GM12878 (cell line): ENCODE results near the gene ETHE1. TPM values are rescaled to one million over a fixed set of nuclear protein-coding genes. Genes with fewer than 3 reads are reported as not detected.

ENCODE experiments used
- ATAC-seq: fragments of 200-7000 bp; cut with Tn5 transposase; 3 replicates; pipeline ENCODE4 v1.9.1; 2020; ENCODE audit warnings: mild to moderate bottlenecking, moderate library complexity
- BruUV-seq: library from RNA; stranded (reverse); fragments of 400-500 nt; replicated peaks from 2 replicates; lab custom pipeline; 2021; lab: Mats Ljungman, UMichigan
- CTCF ChIA-PET: fragments of 300-600 bp; sonication (Branson Sonifier 250); formaldehyde crosslinking; extraction: SDS; loops from one replicate; lab custom pipeline; 2021; ENCODE audit warnings: inconsistent platforms; lab: Yijun Ruan, JAX
- POLR2A ChIA-PET: fragments of 350-600 bp; formaldehyde crosslinking; extraction: SDS; loops from one replicate; lab custom pipeline; 2021; ENCODE audit warnings: inconsistent platforms; lab: Charles Lee
- RAD21 ChIA-PET: fragments of 300-600 bp; sonication (Branson Sonifier 250); formaldehyde crosslinking; loops from one replicate; lab custom pipeline; 2023; ENCODE audit warnings: antibody characterized with exemption; ENCODE audit not compliant: unreplicated experiment; lab: Charles Lee
- SMC1A ChIA-PET: fragments of 300-600 bp; sonication (Branson Sonifier 250); formaldehyde crosslinking; loops from one replicate; lab custom pipeline; 2023; ENCODE audit not compliant: unreplicated experiment, uncharacterized antibody; lab: Charles Lee
- DNase-seq: peaks from one replicate; pipeline ENCODE4 v3.0.0-alpha.2; 2011; ENCODE audit warnings: low read depth, low spot score
- FAIRE-seq: peaks from 3 replicates; lab custom pipeline; 2011; peaks lifted over from hg19 to GRCh38; lab: Jason Lieb, UNC
- H2AFZ ChIP-seq: 2 replicates; pipeline ENCODE4 v1.6.0; 2011; ENCODE audit warnings: low read depth, low read length, control low read depth; ENCODE audit not compliant: control insufficient read depth
- H3K27ac ChIP-seq: 2 replicates; pipeline ENCODE4 v1.5.1; 2011; ENCODE audit warnings: control low read depth; ENCODE audit not compliant: control insufficient read depth, insufficient read depth
- H3K27me3 ChIP-seq, 2 experiments: replicated peaks in 1 of 2; 2 replicates each; pipeline versions ENCODE4 v1.6.0 to v1.6.1; 2011; ENCODE audit warnings: low read length in 1 of 2; ENCODE audit not compliant: control insufficient read depth in 2 of 2, insufficient read depth in 2 of 2
- H3K36me3 ChIP-seq, 2 experiments: 2 replicates each; pipeline ENCODE4 v1.5.1; 2011; ENCODE audit warnings: low read length in 1 of 2; ENCODE audit not compliant: control insufficient read depth in 2 of 2, insufficient read depth in 2 of 2
- H3K4me1 ChIP-seq: 2 replicates; pipeline ENCODE4 v1.6.1; 2011; ENCODE audit warnings: mild to moderate bottlenecking, low read length, moderate library complexity, mixed read lengths; ENCODE audit not compliant: control insufficient read depth, insufficient read depth
- H3K4me2 ChIP-seq: 2 replicates; pipeline ENCODE4 v1.6.0; 2011; ENCODE audit warnings: control low read depth; ENCODE audit not compliant: control insufficient read depth, insufficient read depth
- H3K4me3 ChIP-seq: fragments of 200-600 bp; sonication (generic); 2 replicates; pipeline ENCODE4 v1.5.1; 2016
- H3K79me2 ChIP-seq: 2 replicates; pipeline ENCODE4 v1.6.0; 2011; ENCODE audit warnings: low read length; ENCODE audit not compliant: control insufficient read depth, insufficient read depth
- H3K9ac ChIP-seq: 2 replicates; pipeline ENCODE4 v1.8.0; 2011; ENCODE audit warnings: low read length, control low read depth, mixed read lengths; ENCODE audit not compliant: control insufficient read depth, insufficient read depth
- H3K9me3 ChIP-seq: replicated peaks from 3 replicates; pipeline ENCODE4 v1.5.1; 2011; ENCODE audit warnings: mild to moderate bottlenecking, low read length; ENCODE audit not compliant: control insufficient read depth, insufficient read depth
- H4K20me1 ChIP-seq: 2 replicates; pipeline ENCODE4 v1.6.0; 2011; ENCODE audit not compliant: control insufficient read depth, insufficient read depth
- ASH2L ChIP-seq: fragments of 300-600, 200-600 bp; sonication (generic); IDR thresholded peaks from 2 replicates; pipeline ENCODE4 v1.6.1; 2017; ENCODE audit warnings: low read depth, mild to moderate bottlenecking, borderline replicate concordance
- E2F8 ChIP-seq: fragments of 450-650 bp; IDR thresholded peaks from 2 replicates; pipeline ENCODE4 v1.6.1; 2018; ENCODE audit warnings: mild to moderate bottlenecking, low read depth, moderate library complexity; ENCODE audit not compliant: partially characterized antibody
- HCFC1 ChIP-seq: fragments of 150-350 bp; IDR thresholded peaks from 2 replicates; pipeline ENCODE4 v1.6.1; 2014; ENCODE audit warnings: low read length
- JUNB ChIP-seq: IDR thresholded peaks from 2 replicates; pipeline ENCODE4 v1.6.1; 2016; ENCODE audit warnings: antibody characterized with exemption, mild to moderate bottlenecking
- NFYB ChIP-seq: IDR thresholded peaks from 2 replicates; pipeline ENCODE4 v1.6.1; 2011; ENCODE audit warnings: low read depth, mild to moderate bottlenecking, low read length, improper control_type of control experiment, moderate library complexity; ENCODE audit not compliant: insufficient read depth
- PML ChIP-seq: IDR thresholded peaks from 2 replicates; pipeline ENCODE4 v1.6.1; 2012; ENCODE audit warnings: low read length, inconsistent platforms
- RAD51 ChIP-seq: fragments of 450-650 bp; IDR thresholded peaks from 2 replicates; pipeline ENCODE4 v1.6.1; 2016; ENCODE audit warnings: moderate library complexity, mild to moderate bottlenecking, inconsistent platforms
- SIX5 ChIP-seq: IDR thresholded peaks from 2 replicates; pipeline ENCODE4 v1.6.1; 2011; ENCODE audit warnings: mild to moderate bottlenecking, low read depth, low read length, moderate library complexity; ENCODE audit not compliant: severe bottlenecking
- SRF ChIP-seq, 2 experiments: IDR thresholded peaks; 2 replicates each; pipeline ENCODE4 v1.6.1; 2011; ENCODE audit warnings: low read depth in 2 of 2, low read length in 2 of 2, mild to moderate bottlenecking in 1 of 2, moderate library complexity in 1 of 2
- SUPT20H ChIP-seq: IDR thresholded peaks from 2 replicates; pipeline ENCODE4 v1.6.1; 2011; ENCODE audit warnings: low read depth, mild to moderate bottlenecking, low read length, moderate library complexity, borderline replicate concordance; ENCODE audit not compliant: control insufficient read depth
- ZBTB33 ChIP-seq: fragments of 450-650 bp; IDR thresholded peaks from 2 replicates; pipeline ENCODE4 v1.6.1; 2017; ENCODE audit warnings: mild to moderate bottlenecking
- ZZZ3 ChIP-seq: IDR thresholded peaks from 2 replicates; pipeline ENCODE4 v1.6.1; 2011; ENCODE audit warnings: low read depth; ENCODE audit not compliant: control insufficient read depth, insufficient read length
- WGBS: methylation state at CpG from one replicate; pipeline ENCODE4 v1.1.6; 2016; ENCODE audit warnings: low lambda C conversion rate; ENCODE audit not compliant: insufficient replicate concordance, insufficient coverage; ENCODE audit errors: missing lambda C conversion rate; 5-methylcytosine and 5-hydroxymethylcytosine counted together
- in situ Hi-C: fragments of 300-500 bp; cut with MboI; formaldehyde crosslinking; loops from 9 replicates; pipeline ENCODE4 v1.14.3; 2018; ENCODE audit warnings: mixed read lengths
- intact Hi-C: fragments of 100-400 bp; cut with micrococcal nuclease; formaldehyde crosslinking; loops from one replicate; pipeline ENCODE4 v1.14.2; 2022; ENCODE audit not compliant: unreplicated experiment
- polyA plus RNA-seq, 11 experiments: library from polyadenylated mRNA; depleted of rRNA in 4 of 11; unstranded in 6 of 11; stranded (reverse) in 5 of 11; fragments of >200 nt; fragmentation: Nextera tagmentation in 4 of 11; fragmentation: Illumina TruSeq in 1 of 11; extraction: Ambion mirVana in 4 of 11; extraction: Trizol in 1 of 11; gene quantifications; 1 replicate in 1 of 11; 2 replicates in 10 of 11; pipeline versions ENCODE4 v1.2.1 to v1.2.3, GENCODE V29; 2011 to 2016; ENCODE audit warnings: inconsistent platforms in 2 of 11, missing spikeins in 2 of 11, low read depth in 1 of 11
- total RNA-seq, 4 experiments: library from RNA; depleted of rRNA in 3 of 4; stranded (reverse); fragments of >200 nt in 3 of 4; fragmentation: Illumina TruSeq in 1 of 4; extraction: Trizol in 1 of 4; gene quantifications; 2 replicates each; pipeline versions ENCODE4 v1.2.1 to v1.2.3, GENCODE V29; 2013 to 2021
- TF ChIP-seq, protein P1 (sequence below): fragments of 450-650 bp; formaldehyde crosslinking; IDR thresholded peaks from 2 replicates; pipeline ENCODE4 v1.4.0; 2020; ENCODE audit warnings: mild to moderate bottlenecking, moderate library complexity

Gene ETHE1
- total and polyA plus RNA-seq, 10 of the 15 experiments (the other 5 are each of a cell fraction or from before 2014, with no cell fraction given), result 22.1 to 155 (median 52.7) TPM

GRCh38 chr19:43479961-43480561, 46.9 kb downstream of the ETHE1 start (continued):
- TF ChIP-seq ZZZ3, result no peak
- no peak for TF ChIP-seq SIX5
- TF ChIP-seq HCFC1, result no peak
- no peak for TF ChIP-seq E2F8
- no peak for TF ChIP-seq RAD51
- TF ChIP-seq PML, result no peak
- TF ChIP-seq ZBTB33, result no peak
- TF ChIP-seq, all 136 proteins: peak for 0

DNA sequence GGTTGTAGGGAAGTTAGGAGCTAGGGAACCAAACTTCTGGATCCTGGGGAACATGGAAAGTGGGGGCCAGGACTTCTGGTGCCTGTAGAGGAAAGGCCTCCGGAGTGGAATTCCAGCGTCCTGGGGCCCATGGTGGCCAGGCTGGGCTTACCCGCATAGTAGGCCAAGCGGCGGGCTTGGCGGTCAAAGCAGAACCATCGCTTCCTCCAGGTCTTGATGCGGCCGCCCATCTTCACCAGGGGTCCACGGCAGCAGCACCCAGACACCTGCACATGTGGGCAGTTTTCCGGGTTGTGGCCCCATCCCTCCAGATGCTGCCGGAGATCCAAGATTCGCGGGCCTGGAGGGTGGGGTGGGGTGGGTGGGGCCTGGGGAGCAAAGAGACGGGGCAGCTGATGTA, 47.8 kb downstream of the ETHE1 start:
- ChIA-PET SMC1A (no interaction called here), POLR2A (no interaction called here), RAD21 (no interaction called here), CTCF (interaction anchor here (1.1 kb wide), 1 partner anchor 18 kb away, joined by 3 read pairs; no protein-coding TSS in a partner anchor)
- BruUV-seq, result no TSS peak
- ATAC-seq (no peak), FAIRE-seq (no peak), DNase-seq (no peak)
- WGBS, result 91% methylated on average over 15 of the region's 15 CpGs
- no peaks in the 10 kb centered on the region for H3K27me3 ChIP-seq
- H2AFZ ChIP-seq, result no peak overlapping the region
- H3K9me3 ChIP-seq, result no peaks in the 10 kb centered on the region
- H3K9ac ChIP-seq, result no peak overlapping the region
- H4K20me1 ChIP-seq, result no peaks in the 10 kb centered on the region
- no peak overlapping the region for H3K4me2 ChIP-seq
- peaks cover 3% of the 10 kb centered on the region; the same call in 1 of the 2 replicates for H3K4me1 ChIP-seq
- H3K36me3 ChIP-seq, result no peaks in the 10 kb centered on the region
- no peak overlapping the region for H3K4me3 ChIP-seq
- in situ Hi-C loops, result no loop called here
- intact Hi-C loops, result no loop called here
- H3K27ac ChIP-seq, result no peak overlapping the region
- no peaks in the 10 kb centered on the region for H3K79me2 ChIP-seq
- no peak for TF ChIP-seq NFYB
- no peak for TF ChIP-seq SUPT20H
- TF ChIP-seq JUNB, result no peak
- TF ChIP-seq, protein P1, sequence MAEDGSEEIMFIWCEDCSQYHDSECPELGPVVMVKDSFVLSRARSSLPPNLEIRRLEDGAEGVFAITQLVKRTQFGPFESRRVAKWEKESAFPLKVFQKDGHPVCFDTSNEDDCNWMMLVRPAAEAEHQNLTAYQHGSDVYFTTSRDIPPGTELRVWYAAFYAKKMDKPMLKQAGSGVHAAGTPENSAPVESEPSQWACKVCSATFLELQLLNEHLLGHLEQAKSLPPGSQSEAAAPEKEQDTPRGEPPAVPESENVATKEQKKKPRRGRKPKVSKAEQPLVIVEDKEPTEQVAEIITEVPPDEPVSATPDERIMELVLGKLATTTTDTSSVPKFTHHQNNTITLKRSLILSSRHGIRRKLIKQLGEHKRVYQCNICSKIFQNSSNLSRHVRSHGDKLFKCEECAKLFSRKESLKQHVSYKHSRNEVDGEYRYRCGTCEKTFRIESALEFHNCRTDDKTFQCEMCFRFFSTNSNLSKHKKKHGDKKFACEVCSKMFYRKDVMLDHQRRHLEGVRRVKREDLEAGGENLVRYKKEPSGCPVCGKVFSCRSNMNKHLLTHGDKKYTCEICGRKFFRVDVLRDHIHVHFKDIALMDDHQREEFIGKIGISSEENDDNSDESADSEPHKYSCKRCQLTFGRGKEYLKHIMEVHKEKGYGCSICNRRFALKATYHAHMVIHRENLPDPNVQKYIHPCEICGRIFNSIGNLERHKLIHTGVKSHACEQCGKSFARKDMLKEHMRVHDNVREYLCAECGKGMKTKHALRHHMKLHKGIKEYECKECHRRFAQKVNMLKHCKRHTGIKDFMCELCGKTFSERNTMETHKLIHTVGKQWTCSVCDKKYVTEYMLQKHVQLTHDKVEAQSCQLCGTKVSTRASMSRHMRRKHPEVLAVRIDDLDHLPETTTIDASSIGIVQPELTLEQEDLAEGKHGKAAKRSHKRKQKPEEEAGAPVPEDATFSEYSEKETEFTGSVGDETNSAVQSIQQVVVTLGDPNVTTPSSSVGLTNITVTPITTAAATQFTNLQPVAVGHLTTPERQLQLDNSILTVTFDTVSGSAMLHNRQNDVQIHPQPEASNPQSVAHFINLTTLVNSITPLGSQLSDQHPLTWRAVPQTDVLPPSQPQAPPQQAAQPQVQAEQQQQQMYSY (CRISPR knock-in tag), result no peak
- TF ChIP-seq ASH2L, result no peak
- TF ChIP-seq SRF (IDR thresholded peaks at IDR 0.05; ENCODE audit: low read depth in 2 of 2, low read length in 2 of 2), result no peak
